Measurements from ENCODE around the gene UCN2.
"Not testable (repeated sequence)": the region's sequence is repeated elsewhere in the genome, so short reads cannot be mapped to it uniquely, and the experiment has no call there.

Gene UCN2

GRCh38 chr3:48532271-48532976 lies 31.2 kb downstream of the UCN2 start:
- DNase-seq: no peak

GRCh38 chr3:48530701-48531100 lies 32.9 kb downstream of the UCN2 start:
- DNase-seq: not testable (repeated sequence)

GRCh38 chr3:48528754-48529153 lies 34.8 kb downstream of the UCN2 start:
- DNase-seq: no peak

- DNase-seq: no peak
Observed at GRCh38 chr3:48528048-48528447, 35.5 kb downstream of the UCN2 start.

- DNase-seq: no peak
Observed at GRCh38 chr3:48524970-48525369, 38.6 kb downstream of the UCN2 start.

GRCh38 chr3:48521635-48522034 lies 41.9 kb downstream of the UCN2 start:
- no peak for DNase-seq

- DNase-seq: no peak
Observed at GRCh38 chr3:48519277-48519643, 44.3 kb downstream of the UCN2 start.

GRCh38 chr3:48518638-48519276 lies 44.8 kb downstream of the UCN2 start:
- no peak for DNase-seq

- DNase-seq: no peak
Observed at GRCh38 chr3:48518069-48518468, 45.5 kb downstream of the UCN2 start.

- no peak for DNase-seq
Observed at GRCh38 chr3:48516571-48516970, 47.0 kb downstream of the UCN2 start.

- DNase-seq: no peak
Observed at GRCh38 chr3:48514431-48515227, 49.0 kb downstream of the UCN2 start.

Measured in KG1 (cell line).